ENCODE data around the gene DYNC2LI1.

- TF ChIP-seq, protein P1, sequence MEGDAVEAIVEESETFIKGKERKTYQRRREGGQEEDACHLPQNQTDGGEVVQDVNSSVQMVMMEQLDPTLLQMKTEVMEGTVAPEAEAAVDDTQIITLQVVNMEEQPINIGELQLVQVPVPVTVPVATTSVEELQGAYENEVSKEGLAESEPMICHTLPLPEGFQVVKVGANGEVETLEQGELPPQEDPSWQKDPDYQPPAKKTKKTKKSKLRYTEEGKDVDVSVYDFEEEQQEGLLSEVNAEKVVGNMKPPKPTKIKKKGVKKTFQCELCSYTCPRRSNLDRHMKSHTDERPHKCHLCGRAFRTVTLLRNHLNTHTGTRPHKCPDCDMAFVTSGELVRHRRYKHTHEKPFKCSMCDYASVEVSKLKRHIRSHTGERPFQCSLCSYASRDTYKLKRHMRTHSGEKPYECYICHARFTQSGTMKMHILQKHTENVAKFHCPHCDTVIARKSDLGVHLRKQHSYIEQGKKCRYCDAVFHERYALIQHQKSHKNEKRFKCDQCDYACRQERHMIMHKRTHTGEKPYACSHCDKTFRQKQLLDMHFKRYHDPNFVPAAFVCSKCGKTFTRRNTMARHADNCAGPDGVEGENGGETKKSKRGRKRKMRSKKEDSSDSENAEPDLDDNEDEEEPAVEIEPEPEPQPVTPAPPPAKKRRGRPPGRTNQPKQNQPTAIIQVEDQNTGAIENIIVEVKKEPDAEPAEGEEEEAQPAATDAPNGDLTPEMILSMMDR (IDR thresholded peaks at IDR 0.05): no peak
- TF ChIP-seq POLR2A (IDR thresholded peaks at IDR 0.05): no peak
Measured at GRCh38 chr2:43777306-43777926, 3.6 kb downstream of the DYNC2LI1 start.
